Stimulated activated CD4-positive, alpha-beta T cell treated with anti-CD3 and anti-CD28 coated beads, Interleukin-12 subunit alpha, Interleukin-12 subunit beta, amount 100 ng/mL, for 4 hours (primary cell): Measurements from ENCODE around the gene GNAI2.
A peak's percentile ranks its signal among the peaks of the same experiment; 100 is the strongest.
"Not testable (repeated sequence)": the region's sequence is repeated elsewhere in the genome, so short reads cannot be mapped to it uniquely, and the experiment has no call there.

ENCODE experiments used
- DNase-seq: peaks from one replicate; pipeline ENCODE4 v3.0.0-alpha.2; 2020

Gene GNAI2

GRCh38 chr3:50205413-50206276, 30.4 kb upstream of the GNAI2 start:
- peak; percentile 23 for DNase-seq

- DNase-seq = no peak
Observed at GRCh38 chr3:50207359-50208042, 28.5 kb upstream of the GNAI2 start.

- DNase-seq = no peak
Observed at GRCh38 chr3:50208677-50209344, 27.2 kb upstream of the GNAI2 start.

- DNase-seq = no peak
Observed at GRCh38 chr3:50210176-50210509, 25.9 kb upstream of the GNAI2 start.

GRCh38 chr3:50210510-50211367, 25.3 kb upstream of the GNAI2 start:
- DNase-seq = no peak

- not testable (repeated sequence) for DNase-seq
Observed at GRCh38 chr3:50211368-50211717, 24.7 kb upstream of the GNAI2 start.

- no peak for DNase-seq
Observed at GRCh38 chr3:50211930-50212329, 24.1 kb upstream of the GNAI2 start.

- no peak for DNase-seq
Observed at GRCh38 chr3:50212502-50212901, 23.5 kb upstream of the GNAI2 start.

- no peak for DNase-seq
Observed at GRCh38 chr3:50212971-50213370, 23.0 kb upstream of the GNAI2 start.

- DNase-seq = no peak
Observed at GRCh38 chr3:50213373-50213772, 22.6 kb upstream of the GNAI2 start.

- no peak for DNase-seq
Observed at GRCh38 chr3:50214824-50215223, 21.2 kb upstream of the GNAI2 start.

- DNase-seq = no peak
Observed at GRCh38 chr3:50215529-50215928, 20.5 kb upstream of the GNAI2 start.

GRCh38 chr3:50217681-50218080, 18.3 kb upstream of the GNAI2 start:
- DNase-seq = no peak

- DNase-seq = no peak
Observed at GRCh38 chr3:50218448-50218847, 17.6 kb upstream of the GNAI2 start.

- no peak for DNase-seq
Observed at GRCh38 chr3:50219285-50219684, 16.7 kb upstream of the GNAI2 start.

- DNase-seq = no peak
Observed at GRCh38 chr3:50220109-50220508, 15.9 kb upstream of the GNAI2 start.

GRCh38 chr3:50221051-50221410, 15.0 kb upstream of the GNAI2 start:
- no peak for DNase-seq

- DNase-seq = no peak
Observed at GRCh38 chr3:50221411-50222168, 14.4 kb upstream of the GNAI2 start.

GRCh38 chr3:50222169-50222528, 13.9 kb upstream of the GNAI2 start:
- no peak for DNase-seq

GRCh38 chr3:50224639-50225038, 11.4 kb upstream of the GNAI2 start:
- DNase-seq = no peak

GRCh38 chr3:50226888-50227389, 9.1 kb upstream of the GNAI2 start:
- no peak for DNase-seq
